PC-3 (cell line): ENCODE measurements around the gene LAX1. TPM values are rescaled to one million over a fixed set of nuclear protein-coding genes. Genes with fewer than 3 reads are reported as not detected.

Source experiments
- ATAC-seq: fragments of 200-7000 bp; cut with Tn5 transposase; 2 replicates; pipeline ENCODE4 v1.9.1; 2020; ENCODE audit warnings: mild to moderate bottlenecking, moderate library complexity
- BruUV-seq: library from RNA; stranded (reverse); fragments of 400-500 nt; replicated peaks from 2 replicates; lab custom pipeline; 2021; lab: Mats Ljungman, UMichigan
- CTCF ChIA-PET: fragments of 300-600 bp; sonication (Branson Sonifier 250); formaldehyde crosslinking; loops from one replicate; lab custom pipeline; 2022; ENCODE audit warnings: antibody characterized with exemption; lab: Charles Lee
- POLR2A ChIA-PET: fragments of 300-600 bp; sonication (Branson Sonifier 250); formaldehyde crosslinking; loops from one replicate; lab custom pipeline; 2022; ENCODE audit warnings: antibody characterized with exemption; ENCODE audit not compliant: unreplicated experiment; lab: Charles Lee
- DNase-seq: peaks from one replicate; pipeline ENCODE4 v3.0.0-alpha.2; 2015
- H2AFZ ChIP-seq: fragments of 300-600 bp; sonication (generic); 2 replicates; pipeline ENCODE4 v1.6.0; 2016; ENCODE audit warnings: antibody characterized with exemption, low read length
- H3F3A ChIP-seq: fragments of 300-600 bp; sonication (generic); one replicate; pipeline ENCODE4 v1.6.0; 2017; ENCODE audit warnings: antibody characterized with exemption, low read length, control low read depth, mild to moderate bottlenecking; ENCODE audit not compliant: unreplicated experiment
- H3K27ac ChIP-seq: fragments of 300-600 bp; sonication (generic); 2 replicates; pipeline ENCODE4 v1.5.1; 2016; ENCODE audit warnings: mild to moderate bottlenecking, low read length
- H3K27me3 ChIP-seq: fragments of 300-600 bp; sonication (generic); 2 replicates; pipeline ENCODE4 v1.6.1; 2016; ENCODE audit warnings: low read length, mixed read lengths
- H3K36me3 ChIP-seq: fragments of 300-600 bp; sonication (generic); 2 replicates; pipeline ENCODE4 v1.6.1; 2016; ENCODE audit warnings: low read depth, mixed run types, low read length, mixed read lengths
- H3K4me1 ChIP-seq: fragments of 300-600 bp; sonication (generic); 2 replicates; pipeline ENCODE4 v1.5.1; 2016; ENCODE audit warnings: low read length; ENCODE audit not compliant: insufficient read depth
- H3K4me2 ChIP-seq: fragments of 300-600 bp; sonication (generic); 2 replicates; pipeline ENCODE4 v1.6.0; 2016; ENCODE audit warnings: low read length
- H3K4me3 ChIP-seq: fragments of 300-600 bp; sonication (generic); 2 replicates; pipeline ENCODE4 v1.5.1; 2016; ENCODE audit warnings: mild to moderate bottlenecking, low read length, mixed read lengths
- H3K79me2 ChIP-seq: fragments of 300-600 bp; sonication (generic); 2 replicates; pipeline ENCODE4 v1.6.1; 2017; ENCODE audit warnings: low read length, mixed read lengths
- H3K9ac ChIP-seq: fragments of 300-600 bp; sonication (generic); 2 replicates; pipeline ENCODE4 v1.6.0; 2016; ENCODE audit warnings: mild to moderate bottlenecking, low read length
- H3K9me2 ChIP-seq: fragments of 300-600 bp; sonication (generic); replicated peaks from 2 replicates; pipeline ENCODE4 v1.6.1; 2016; ENCODE audit warnings: mixed run types, low read length, mixed read lengths
- H3K9me3 ChIP-seq: fragments of 300-600 bp; sonication (generic); 2 replicates; pipeline ENCODE4 v1.6.1; 2016; ENCODE audit warnings: low read length, mixed read lengths
- H4K20me1 ChIP-seq: fragments of 300-600 bp; sonication (generic); 2 replicates; pipeline ENCODE4 v1.6.1; 2016; ENCODE audit warnings: low read length, mixed read lengths
- EZH2 ChIP-seq: fragments of 300-600 bp; sonication (generic); IDR thresholded peaks from one replicate; pipeline ENCODE4 v1.6.1; 2017; ENCODE audit warnings: antibody characterized with exemption, mild to moderate bottlenecking, low read length; ENCODE audit not compliant: unreplicated experiment
- EZH2phosphoT487 ChIP-seq: fragments of 300-600 bp; sonication (generic); IDR thresholded peaks from 2 replicates; pipeline ENCODE4 v1.6.1; 2018; ENCODE audit warnings: mild to moderate bottlenecking, antibody characterized with exemption, low read length, borderline replicate concordance
- intact Hi-C: fragments of 100-400 bp; cut with micrococcal nuclease; formaldehyde crosslinking; loops from 2 replicates; pipeline ENCODE4 v1.9.0; 2023
- total RNA-seq: library from RNA; depleted of rRNA; stranded (reverse); fragments of >200 nt; gene quantifications from 2 replicates; pipeline ENCODE4 v1.2.3, GENCODE V29; 2014
- TF ChIP-seq, protein P1 (sequence below): fragments of 300-600 bp; sonication (generic); conservative IDR thresholded peaks from 2 replicates; pipeline ENCODE4 v1.5.1; 2017; ENCODE audit warnings: antibody characterized with exemption, low read depth, mild to moderate bottlenecking, low read length

Gene LAX1
- total RNA-seq, 1 experiment from 2014 or later: not detected

GRCh38 chr1:203799157-203799556 is 34.2 kb downstream of the LAX1 start:
- H3F3A ChIP-seq: no peaks in the 10 kb centered on the region
- H3K4me3 ChIP-seq: no peak overlapping the region
- H3K9ac ChIP-seq: no peak overlapping the region
- no peak overlapping the region for H3K27ac ChIP-seq
- TF ChIP-seq, protein P1, sequence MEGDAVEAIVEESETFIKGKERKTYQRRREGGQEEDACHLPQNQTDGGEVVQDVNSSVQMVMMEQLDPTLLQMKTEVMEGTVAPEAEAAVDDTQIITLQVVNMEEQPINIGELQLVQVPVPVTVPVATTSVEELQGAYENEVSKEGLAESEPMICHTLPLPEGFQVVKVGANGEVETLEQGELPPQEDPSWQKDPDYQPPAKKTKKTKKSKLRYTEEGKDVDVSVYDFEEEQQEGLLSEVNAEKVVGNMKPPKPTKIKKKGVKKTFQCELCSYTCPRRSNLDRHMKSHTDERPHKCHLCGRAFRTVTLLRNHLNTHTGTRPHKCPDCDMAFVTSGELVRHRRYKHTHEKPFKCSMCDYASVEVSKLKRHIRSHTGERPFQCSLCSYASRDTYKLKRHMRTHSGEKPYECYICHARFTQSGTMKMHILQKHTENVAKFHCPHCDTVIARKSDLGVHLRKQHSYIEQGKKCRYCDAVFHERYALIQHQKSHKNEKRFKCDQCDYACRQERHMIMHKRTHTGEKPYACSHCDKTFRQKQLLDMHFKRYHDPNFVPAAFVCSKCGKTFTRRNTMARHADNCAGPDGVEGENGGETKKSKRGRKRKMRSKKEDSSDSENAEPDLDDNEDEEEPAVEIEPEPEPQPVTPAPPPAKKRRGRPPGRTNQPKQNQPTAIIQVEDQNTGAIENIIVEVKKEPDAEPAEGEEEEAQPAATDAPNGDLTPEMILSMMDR: no peak
- TF ChIP-seq EZH2phosphoT487 (no peak), EZH2 (no peak)
- H3K4me2 ChIP-seq: no peak overlapping the region
- intact Hi-C loops: loop anchor here (5.0 to 10.0 kb wide), 3 partner anchors 174 to 264 kb away; partner anchors contain the start of gene ATP2B4
- peaks cover 53% of the 10 kb centered on the region for H3K36me3 ChIP-seq
- DNase-seq (no peak), ATAC-seq (no peak)
- no peak overlapping the region for H2AFZ ChIP-seq
- H3K4me1 ChIP-seq: peaks cover 25% of the 10 kb centered on the region
- no TSS peak for BruUV-seq
- H3K79me2 ChIP-seq: peaks cover 90% of the 10 kb centered on the region
- H3K9me2 ChIP-seq: no peaks in the 10 kb centered on the region
- H3K9me3 ChIP-seq: no peaks in the 10 kb centered on the region
- ChIA-PET CTCF (no interaction called here), POLR2A (no interaction called here)
- no peaks in the 10 kb centered on the region for H3K27me3 ChIP-seq
- H4K20me1 ChIP-seq: peaks cover 50% of the 10 kb centered on the region

- no peaks in the 10 kb centered on the region for H3K27me3 ChIP-seq
- H3K4me2 ChIP-seq: peak overlapping the region; percentile 7; the same call in 1 of the 2 replicates
- no peak overlapping the region for H3K9ac ChIP-seq
- intact Hi-C loops: loop anchor here (5.0 to 10.0 kb wide), 3 partner anchors 175 to 265 kb away; partner anchors contain the start of gene ATP2B4
- no peaks in the 10 kb centered on the region for H3K9me3 ChIP-seq
- H2AFZ ChIP-seq: no peak overlapping the region
- H3K9me2 ChIP-seq: no peaks in the 10 kb centered on the region
- ATAC-seq (no peak), DNase-seq (no peak)
- H3F3A ChIP-seq: no peaks in the 10 kb centered on the region
- POLR2A ChIA-PET: no interaction called here
- BruUV-seq: no TSS peak
- CTCF ChIA-PET: interaction anchor here (0.7 kb wide), 1 partner anchor 107 kb away, joined by 3 read pairs; no protein-coding TSS in a partner anchor
- H3K27ac ChIP-seq: no peak overlapping the region
- peaks cover 50% of the 10 kb centered on the region for H4K20me1 ChIP-seq
- TF ChIP-seq, protein P1: no peak
- TF ChIP-seq EZH2 (no peak), EZH2phosphoT487 (no peak)
- no peak overlapping the region for H3K4me3 ChIP-seq
- H3K4me1 ChIP-seq: peaks cover 23% of the 10 kb centered on the region
- H3K36me3 ChIP-seq: peaks cover 53% of the 10 kb centered on the region
- H3K79me2 ChIP-seq: peaks cover 96% of the 10 kb centered on the region
These were observed 35.0 kb downstream of the LAX1 start for GRCh38 chr1:203799971-203800370.

GRCh38 chr1:203805689-203806088 is 40.7 kb downstream of the LAX1 start:
- CTCF ChIA-PET: no interaction called here

More at GRCh38 chr1:203805689-203806088, 40.7 kb downstream of the LAX1 start:
- Histone ChIP-seq H3K9ac (no peak overlapping the region), H3F3A (no peaks in the 10 kb centered on the region), H4K20me1 (peaks cover 9% of the 10 kb centered on the region), H3K27ac (no peak overlapping the region), H3K9me2 (no peaks in the 10 kb centered on the region), H2AFZ (no peak overlapping the region), H3K79me2 (peaks cover 91% of the 10 kb centered on the region), H3K27me3 (no peaks in the 10 kb centered on the region), H3K4me1 (no peaks in the 10 kb centered on the region), H3K4me2 (no peak overlapping the region), H3K4me3 (no peak overlapping the region), H3K9me3 (no peaks in the 10 kb centered on the region), H3K36me3 (peaks cover 41% of the 10 kb centered on the region)
- no TSS peak for BruUV-seq
- no peak for ATAC-seq
- POLR2A ChIA-PET: no interaction called here
- intact Hi-C loops: no loop called here
- no peak for DNase-seq
- TF ChIP-seq EZH2phosphoT487: no peak
- TF ChIP-seq EZH2: no peak
- TF ChIP-seq, protein P1: no peak
